Ovary (tissue), 9 donors: ENCODE results near the gene NUBP2. TPM values are rescaled to one million over a fixed set of nuclear protein-coding genes. Genes with fewer than 3 reads are reported as not detected.

ENCODE experiments used
- DNase-seq, 5 donors: peaks; one replicate each; pipeline ENCODE4 v3.0.0-alpha.2; 2019 to 2020
- H3K27ac ChIP-seq, 2 donors: fragments of 200-600 bp; one replicate each; pipeline versions ENCODE4 v1.5.1 to v1.8.0; 2019 to 2022
- H3K27me3 ChIP-seq: fragments of 200-600 bp; one replicate; pipeline ENCODE4 v1.8.0; 2022
- H3K36me3 ChIP-seq: fragments of 200-600 bp; sonication (generic); one replicate; pipeline ENCODE4 v1.5.1; 2019
- H3K4me1 ChIP-seq: one replicate; pipeline ENCODE4 v1.8.1; 2013; ENCODE audit warnings: mild to moderate bottlenecking, moderate library complexity; ENCODE audit not compliant: insufficient read depth
- H3K4me3 ChIP-seq: fragments of 200-600 bp; sonication (generic); one replicate; pipeline ENCODE4 v1.5.1; 2017
- H3K9me3 ChIP-seq, 2 donors: fragments of 200-600 bp in 1 of 2; sonication (generic) in 1 of 2; one replicate each; pipeline versions ENCODE4 v1.5.1 to v1.8.1; 2013 to 2019; ENCODE audit warnings: mild to moderate bottlenecking in 1 of 2, moderate library complexity in 1 of 2
- EP300 ChIP-seq: sonication (generic); formaldehyde crosslinking; IDR thresholded peaks from one replicate; pipeline ENCODE4 v1.6.1; 2017; ENCODE audit warnings: antibody characterized with exemption
- POLR2A ChIP-seq: fragments of 450-650 bp; IDR thresholded peaks from one replicate; pipeline ENCODE4 v1.6.1; 2017; ENCODE audit warnings: antibody characterized with exemption, mild to moderate bottlenecking, moderate library complexity
- WGBS, 3 donors: extraction: QIAGEN DNeasy Blood & Tissue Kit in 1 of 3; methylation state at CpG; one replicate each; pipeline versions ENCODE4 v1.1.5 to v1.1.7; 2013 to 2017; 5-methylcytosine and 5-hydroxymethylcytosine counted together
- intact Hi-C, 4 donors: fragments of 100-400 bp; cut with DNase I; formaldehyde crosslinking; loops; one replicate each; pipeline versions ENCODE4 v1.11.0 to v1.15.1; 2022 to 2023
- polyA plus RNA-seq, 2 donors: library from polyadenylated mRNA; stranded (reverse); fragments of 200-250 nt in 1 of 2; fragments of 350-450 nt in 1 of 2; fragmentation: Illumina TruSeq in 1 of 2; extraction: RNeasy Lipid Tissue Mini Kit (QIAGEN cat#74804) in 1 of 2; gene quantifications; one replicate each; pipeline ENCODE4 v1.2.3, GENCODE V29; 2013 to 2014
- total RNA-seq, 7 donors: library from RNA; depleted of rRNA in 2 of 7; stranded (reverse); fragments of >200 nt in 2 of 7; fragmentation: NEBNext Ultra II Directional in 3 of 7; extraction: Animal tissue kit (Norgen Biotek cat#: 25700) in 3 of 7; gene quantifications; one replicate each; pipeline versions ENCODE4 v1.1.0 to v1.2.4, GENCODE V29; 2016 to 2023
- TF ChIP-seq, protein P1 (sequence below), 3 donors: fragments of 450-650 bp in 2 of 3; fragments of 200-600 bp in 1 of 3; IDR thresholded peaks; one replicate each; pipeline versions ENCODE4 v1.5.1 to v1.8.0; 2016 to 2022; ENCODE audit warnings: antibody characterized with exemption in 3 of 3, mild to moderate bottlenecking in 1 of 3
- donor health status: DM: no; HTN: no; CAD: no; lungs with moderate emphysema.
- donor health status: DM: no; HTN: no; CAD: no.
- donor health status: Bipolar disorder and iron deficiency.
- donor health status: DM: yes; HTN: yes; CAD: no.
- donor health status: DM: no; HTN: no; CAD: no.
- donor health status: DM: yes; HTN: yes; CAD: no.

NUBP2 gene
- total and polyA plus RNA-seq, 9 donors: 0.50 to 76.5 (median 52.3) TPM

DNA sequence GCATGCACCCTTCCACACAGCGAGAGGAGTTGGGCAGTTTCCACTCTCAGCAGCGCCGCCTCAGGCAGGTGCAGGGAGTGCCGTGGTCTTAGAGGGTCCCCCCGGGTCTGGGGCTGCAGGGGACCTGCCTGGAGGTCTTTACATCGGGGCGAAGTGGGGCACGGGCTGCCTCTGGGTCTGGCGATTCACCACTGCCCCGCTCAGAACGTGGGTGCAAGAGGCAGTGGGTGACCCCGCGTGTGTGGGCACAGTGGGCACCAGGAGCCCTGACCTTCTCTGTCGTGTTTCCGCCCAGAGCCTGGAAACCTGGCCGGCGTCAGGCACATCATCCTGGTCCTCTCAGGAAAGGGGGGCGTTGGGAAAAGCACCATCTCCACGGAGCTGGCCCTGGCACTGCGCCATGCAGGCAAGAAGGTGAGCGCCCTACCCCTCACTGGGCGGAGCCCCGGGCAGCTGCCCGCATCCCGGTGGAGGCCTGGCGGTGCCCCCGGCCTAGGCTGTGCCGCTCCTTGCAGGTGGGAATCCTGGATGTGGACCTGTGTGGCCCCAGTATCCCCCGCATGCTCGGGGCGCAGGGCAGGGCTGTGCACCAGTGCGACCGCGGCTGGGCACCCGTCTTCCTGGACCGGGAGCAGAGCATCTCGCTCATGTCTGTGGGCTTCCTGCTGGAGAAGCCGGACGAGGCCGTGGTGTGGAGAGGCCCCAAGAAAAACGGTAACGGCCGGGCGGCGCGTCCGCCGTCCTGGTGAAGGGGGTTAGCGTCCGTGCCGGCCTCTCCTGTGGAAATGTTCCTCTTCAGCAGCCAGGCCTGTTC is 3.7 kb downstream of the NUBP2 start:
- H3K36me3 ChIP-seq: no peaks in the 10 kb centered on the region
- WGBS, 3 donors: 83 to 88% (median 85%) methylated on average over 47 to 51 of the region's 51 CpGs

DNA sequence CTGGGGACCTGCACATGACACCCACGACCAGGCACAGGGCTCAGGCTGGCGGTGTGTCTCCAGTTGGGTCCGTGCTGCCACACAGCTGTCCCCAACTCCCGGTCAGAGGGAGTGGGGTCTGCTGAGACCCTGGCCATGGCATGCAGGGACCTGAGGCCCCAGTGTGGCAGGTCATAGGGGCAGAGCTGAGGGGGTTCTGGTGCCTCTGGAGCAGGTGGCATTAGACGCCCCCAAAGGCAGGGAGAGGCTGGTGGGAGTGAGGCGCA is 4.2 kb downstream of the NUBP2 start:
- H3K27me3 ChIP-seq: no peaks in the 10 kb centered on the region
- no peaks in the 10 kb centered on the region for H3K36me3 ChIP-seq
- 87 to 93% (median 89%) methylated on average over 6 of the region's 6 CpGs for WGBS, 3 donors
- no peaks in the 10 kb centered on the region for H3K4me1 ChIP-seq
- H3K9me3 ChIP-seq: no peaks in the 10 kb centered on the region
- intact Hi-C loops: no loop called here
- no peak overlapping the region for H3K27ac ChIP-seq
- DNase-seq: peak in 1 of 5 donors; percentile 24
- H3K4me3 ChIP-seq: no peak overlapping the region
- TF ChIP-seq POLR2A (no peak), EP300 (no peak)
- TF ChIP-seq, protein P1, sequence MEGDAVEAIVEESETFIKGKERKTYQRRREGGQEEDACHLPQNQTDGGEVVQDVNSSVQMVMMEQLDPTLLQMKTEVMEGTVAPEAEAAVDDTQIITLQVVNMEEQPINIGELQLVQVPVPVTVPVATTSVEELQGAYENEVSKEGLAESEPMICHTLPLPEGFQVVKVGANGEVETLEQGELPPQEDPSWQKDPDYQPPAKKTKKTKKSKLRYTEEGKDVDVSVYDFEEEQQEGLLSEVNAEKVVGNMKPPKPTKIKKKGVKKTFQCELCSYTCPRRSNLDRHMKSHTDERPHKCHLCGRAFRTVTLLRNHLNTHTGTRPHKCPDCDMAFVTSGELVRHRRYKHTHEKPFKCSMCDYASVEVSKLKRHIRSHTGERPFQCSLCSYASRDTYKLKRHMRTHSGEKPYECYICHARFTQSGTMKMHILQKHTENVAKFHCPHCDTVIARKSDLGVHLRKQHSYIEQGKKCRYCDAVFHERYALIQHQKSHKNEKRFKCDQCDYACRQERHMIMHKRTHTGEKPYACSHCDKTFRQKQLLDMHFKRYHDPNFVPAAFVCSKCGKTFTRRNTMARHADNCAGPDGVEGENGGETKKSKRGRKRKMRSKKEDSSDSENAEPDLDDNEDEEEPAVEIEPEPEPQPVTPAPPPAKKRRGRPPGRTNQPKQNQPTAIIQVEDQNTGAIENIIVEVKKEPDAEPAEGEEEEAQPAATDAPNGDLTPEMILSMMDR (IDR thresholded peaks at IDR 0.05): no peak

More for the DNA sequence above, 3.7 kb downstream of the NUBP2 start:
- Histone ChIP-seq H3K27ac (no peak overlapping the region), H3K4me3 (no peak overlapping the region), H3K9me3 (no peaks in the 10 kb centered on the region), H3K27me3 (no peaks in the 10 kb centered on the region), H3K4me1 (peaks cover 3% of the 10 kb centered on the region)
- intact Hi-C loops: no loop called here
- TF ChIP-seq EP300: no peak
- TF ChIP-seq POLR2A: no peak
- TF ChIP-seq, protein P1 (IDR thresholded peaks at IDR 0.05): no peak
- DNase-seq: peak; percentile 10 to 40 (median 30)

DNA sequence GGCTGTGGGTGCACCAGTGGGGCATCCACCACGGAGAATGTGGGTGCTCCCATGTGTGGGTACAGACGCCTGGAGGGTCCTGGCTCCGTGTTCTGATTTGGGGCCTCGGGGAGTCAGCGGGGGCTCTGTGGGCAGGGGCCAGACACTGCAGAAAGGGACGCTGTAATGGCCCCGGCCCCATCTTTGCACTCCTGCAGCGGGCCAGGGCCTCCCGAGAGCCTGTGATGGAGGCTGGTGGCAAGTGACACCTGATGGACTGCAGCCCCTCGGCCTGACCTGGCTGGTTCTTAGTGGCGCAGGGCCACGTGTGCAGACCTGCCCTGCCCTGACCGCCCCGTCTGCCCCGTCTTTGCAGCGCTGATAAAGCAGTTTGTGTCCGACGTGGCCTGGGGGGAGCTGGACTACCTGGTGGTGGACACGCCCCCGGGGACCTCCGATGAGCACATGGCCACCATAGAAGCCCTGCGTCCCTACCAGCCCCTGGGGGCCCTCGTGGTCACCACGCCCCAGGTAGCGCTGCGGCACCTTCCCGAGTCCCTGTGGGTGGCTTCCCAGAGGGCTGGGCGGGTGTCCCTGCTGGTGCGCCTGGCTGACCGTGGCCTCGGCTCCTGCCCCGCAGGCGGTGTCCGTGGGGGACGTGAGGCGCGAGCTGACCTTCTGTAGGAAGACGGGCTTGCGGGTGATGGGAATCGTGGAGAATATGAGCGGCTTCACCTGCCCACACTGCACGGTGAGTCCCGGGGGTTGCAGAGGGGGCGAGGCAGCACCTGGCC is 4.7 kb downstream of the NUBP2 start:
- Histone ChIP-seq H3K36me3 (no peaks in the 10 kb centered on the region), H3K27ac (no peak overlapping the region), H3K4me1 (no peaks in the 10 kb centered on the region), H3K9me3 (no peaks in the 10 kb centered on the region), H3K27me3 (no peaks in the 10 kb centered on the region), H3K4me3 (no peak overlapping the region)
- 89 to 90% (median 89%) methylated on average over 39 to 44 of the region's 44 CpGs for WGBS, 3 donors
- peak; percentile 12 to 32 (median 25) for DNase-seq
- TF ChIP-seq, protein P1 (IDR thresholded peaks at IDR 0.05): no peak
- TF ChIP-seq POLR2A (no peak), EP300 (no peak)
- intact Hi-C loops: no loop called here

DNA sequence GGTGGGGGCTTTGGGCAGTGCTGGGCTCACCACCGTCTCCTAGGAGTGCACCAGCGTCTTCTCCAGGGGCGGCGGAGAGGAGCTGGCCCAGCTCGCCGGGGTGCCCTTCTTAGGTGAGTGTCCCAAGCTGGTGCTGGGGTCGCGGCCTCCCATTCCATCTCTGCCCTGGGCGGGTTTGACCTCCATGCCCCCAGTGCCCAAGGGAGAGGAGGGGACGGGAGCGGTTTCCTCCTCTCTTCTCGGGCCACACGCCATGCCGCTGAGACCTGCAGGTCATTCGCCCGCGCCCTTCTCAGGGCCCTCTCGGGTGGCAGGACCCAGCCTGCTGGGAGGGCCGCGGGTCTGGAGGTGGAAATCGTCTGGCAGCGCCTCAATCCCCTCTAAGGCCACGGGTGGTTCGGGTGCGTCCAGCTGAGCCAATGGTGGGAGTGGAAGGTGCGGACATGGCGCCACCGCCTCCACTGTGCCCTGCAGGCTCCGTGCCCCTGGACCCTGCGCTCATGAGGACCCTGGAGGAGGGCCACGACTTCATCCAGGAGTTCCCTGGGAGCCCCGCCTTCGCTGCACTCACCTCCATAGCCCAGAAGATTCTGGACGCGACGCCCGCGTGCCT is 5.4 kb downstream of the NUBP2 start:
- intact Hi-C loops: no loop called here
- no peaks in the 10 kb centered on the region for H3K27me3 ChIP-seq
- H3K36me3 ChIP-seq: no peaks in the 10 kb centered on the region
- no peaks in the 10 kb centered on the region for H3K4me1 ChIP-seq
- DNase-seq: peak in 4 of 5 donors; percentile 13 to 38 (median 20)
- no peaks in the 10 kb centered on the region for H3K9me3 ChIP-seq
- TF ChIP-seq, protein P1 (IDR thresholded peaks at IDR 0.05): no peak
- no peak for TF ChIP-seq POLR2A
- no peak for TF ChIP-seq EP300
- no peak overlapping the region for H3K4me3 ChIP-seq
- 84 to 89% (median 87%) methylated on average over 35 to 38 of the region's 38 CpGs for WGBS, 3 donors
- H3K27ac ChIP-seq: no peak overlapping the region
